ACHN (cell line): ENCODE measurements around the gene HES4.
"Not testable (repeated sequence)": the region's sequence is repeated elsewhere in the genome, so short reads cannot be mapped to it uniquely, and the experiment has no call there.

Source experiments
- DNase-seq: peaks from one replicate; pipeline ENCODE4 v3.0.0-alpha.2; 2015
- in situ Hi-C: cut with HindIII; loops from 2 replicates; pipeline ENCODE4 v1.10.0; 2017; ENCODE audit warnings: low sequenced_read_pairs, low pct_ligation_motif_present, low pct_unique_long_range_greater_than_20kb

Gene HES4

DNA sequence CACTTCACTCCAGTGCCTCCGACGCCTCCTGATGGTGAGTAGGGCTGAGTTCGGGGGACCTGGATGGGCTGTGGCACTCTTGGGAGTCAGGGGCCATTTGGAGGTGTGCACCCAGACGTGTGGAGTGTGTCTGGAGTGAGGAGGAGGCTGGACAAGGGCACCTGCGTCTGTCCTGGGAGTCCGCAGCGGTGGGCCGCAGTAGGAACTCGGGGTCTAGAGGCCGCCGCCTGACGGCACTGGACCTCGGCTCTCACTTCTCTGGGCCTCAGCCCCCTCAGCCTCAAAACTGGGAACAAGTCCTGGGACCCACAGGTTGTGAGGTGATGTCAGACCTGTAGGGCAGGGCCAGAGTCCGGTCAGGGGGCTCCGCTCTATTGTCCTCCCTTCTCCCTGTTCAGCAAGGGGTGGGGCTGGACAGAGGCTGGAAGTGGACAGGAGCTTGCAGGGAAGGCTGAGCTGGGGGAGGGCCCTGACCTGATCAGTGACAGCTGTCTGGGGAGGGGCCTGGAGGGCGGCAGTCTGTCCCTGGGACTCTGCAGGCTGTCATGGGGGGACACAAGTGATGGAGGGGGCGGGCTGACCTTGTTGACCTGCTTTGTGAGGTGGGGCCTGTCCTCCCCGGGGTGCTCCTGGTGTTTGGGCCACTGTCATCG lies 35.5 kb upstream of the HES4 start:
- in situ Hi-C loops: no loop called here

GRCh38 chr1:1034439-1034781 lies 34.5 kb upstream of the HES4 start:
- in situ Hi-C loops: no loop called here
- DNase-seq: no peak

More for the DNA sequence above, 35.5 kb upstream of the HES4 start:
- DNase-seq: no peak

- no peak for DNase-seq
- in situ Hi-C loops: no loop called here
Measured at GRCh38 chr1:1033731-1034438, 34.0 kb upstream of the HES4 start.

DNA sequence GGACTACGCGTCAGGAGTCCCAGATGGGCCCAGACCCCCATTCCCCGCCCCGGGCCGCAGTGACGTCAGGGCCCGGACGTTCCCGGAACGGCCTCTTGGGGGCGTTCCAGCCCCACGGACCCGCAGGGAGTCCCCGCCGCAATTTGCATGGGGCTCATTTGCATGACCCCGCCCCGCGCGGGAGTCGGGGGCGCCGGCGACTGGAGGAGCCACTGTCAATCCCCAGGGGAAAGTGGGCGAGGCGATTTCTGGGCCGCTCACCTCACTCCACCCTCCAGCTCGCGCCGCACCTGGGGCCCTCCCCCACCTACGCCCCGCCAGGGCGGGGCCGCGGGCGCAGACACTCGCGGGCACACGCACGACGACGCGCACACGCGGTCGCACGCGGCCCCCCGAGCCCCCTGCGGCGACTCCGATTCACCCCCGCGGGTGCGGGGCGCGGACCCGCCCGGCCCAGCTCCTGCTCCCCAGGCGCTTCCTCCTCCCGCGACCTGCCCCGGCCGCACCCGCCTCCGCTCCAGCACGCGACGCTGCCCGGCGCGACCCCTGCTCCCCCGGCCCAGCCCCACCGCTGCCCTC lies 33.2 kb upstream of the HES4 start:
- no peak for DNase-seq
- in situ Hi-C loops: no loop called here

DNA sequence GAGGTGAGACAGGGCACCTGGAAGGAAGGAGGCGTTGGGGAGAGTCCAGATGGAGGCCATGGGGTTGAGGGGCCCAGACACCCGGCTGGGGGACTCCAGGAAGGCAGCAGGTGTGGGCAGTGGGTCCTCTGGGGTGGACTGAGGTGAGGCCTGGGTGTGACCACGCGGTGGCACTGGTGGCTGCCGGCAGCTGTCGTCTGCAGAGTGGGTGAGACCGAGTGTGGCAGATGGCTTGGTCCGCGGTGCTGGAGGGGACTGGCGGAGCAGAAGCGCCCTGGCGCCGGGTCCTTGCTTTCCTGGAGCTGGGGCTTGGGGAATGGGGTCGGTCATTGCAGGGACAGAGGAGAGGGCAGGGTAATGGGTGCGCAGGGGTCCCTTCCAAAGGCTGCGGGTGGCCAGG lies 32.5 kb upstream of the HES4 start:
- in situ Hi-C loops: no loop called here
- no peak for DNase-seq

DNA sequence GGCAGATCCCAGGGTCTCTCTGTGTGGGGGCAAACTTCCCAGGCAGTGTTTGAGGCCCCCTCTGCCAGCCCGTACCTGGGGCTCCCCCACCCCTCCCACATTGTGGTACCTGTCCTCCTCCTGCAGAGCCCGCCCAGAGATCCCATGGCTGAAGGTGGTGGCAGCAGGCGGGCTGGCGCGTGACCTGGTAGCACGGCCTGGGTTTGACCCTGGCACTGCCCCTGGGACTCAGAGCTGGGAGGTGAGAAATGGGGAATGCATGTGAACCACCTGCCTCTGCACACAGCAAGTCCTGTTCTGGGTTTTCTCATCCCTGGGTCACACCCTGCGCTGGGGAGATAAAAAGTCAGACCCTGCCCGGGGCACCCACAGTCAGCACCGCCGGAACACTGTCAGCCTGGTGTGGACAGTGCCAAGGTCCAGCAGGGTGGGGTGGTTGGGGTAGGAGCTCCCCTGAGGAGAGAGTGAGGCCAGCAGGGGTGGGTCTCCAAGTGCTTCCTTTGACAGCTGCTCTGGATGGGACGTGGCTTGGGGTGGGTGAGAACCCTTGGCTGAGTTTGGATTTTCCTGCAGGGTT lies 31.9 kb upstream of the HES4 start:
- DNase-seq: no peak
- in situ Hi-C loops: no loop called here

DNA sequence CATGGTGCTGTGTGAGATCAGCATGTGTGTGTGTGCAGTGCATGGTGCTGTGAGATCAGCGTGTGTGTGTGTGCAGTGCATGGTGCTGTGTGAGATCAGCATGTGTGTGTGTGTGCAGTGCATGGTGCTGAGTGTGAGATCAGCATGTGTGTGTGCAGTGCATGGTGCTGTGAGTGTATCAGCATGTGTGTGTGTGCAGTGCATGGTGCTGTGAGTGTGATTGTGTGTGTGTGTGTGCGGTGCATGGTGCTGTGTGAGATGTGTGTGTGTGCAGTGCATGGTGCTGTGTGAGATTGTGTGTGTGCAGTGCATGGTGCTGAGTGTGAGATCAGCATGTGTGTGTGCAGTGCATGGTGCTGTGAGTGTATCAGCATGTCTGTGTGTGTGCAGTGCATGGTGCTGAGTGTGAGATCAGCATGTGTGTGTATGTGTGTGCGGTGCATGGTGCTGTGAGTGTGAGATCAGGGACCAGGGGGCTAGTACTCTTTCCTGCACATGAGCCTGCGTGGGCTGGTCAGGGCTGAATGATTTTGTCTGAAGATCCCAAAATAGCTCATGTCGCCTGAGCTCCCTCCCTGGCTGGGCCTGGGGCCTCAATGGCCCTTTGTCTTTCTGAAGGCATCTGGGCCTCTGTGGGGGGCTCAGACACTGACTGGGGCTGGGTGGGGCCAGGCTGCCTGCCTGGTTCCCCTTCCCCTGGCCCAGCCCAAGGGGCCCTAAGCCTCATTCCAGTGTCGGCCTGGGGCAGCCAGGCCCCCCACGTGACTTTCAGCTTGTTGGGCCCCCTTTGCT lies 31.2 kb upstream of the HES4 start:
- DNase-seq, in situ Hi-C loops: not testable (repeated sequence)

- in situ Hi-C loops: no loop called here
- DNase-seq: no peak
Measured at GRCh38 chr1:1027791-1028190, 27.9 kb upstream of the HES4 start.

DNA sequence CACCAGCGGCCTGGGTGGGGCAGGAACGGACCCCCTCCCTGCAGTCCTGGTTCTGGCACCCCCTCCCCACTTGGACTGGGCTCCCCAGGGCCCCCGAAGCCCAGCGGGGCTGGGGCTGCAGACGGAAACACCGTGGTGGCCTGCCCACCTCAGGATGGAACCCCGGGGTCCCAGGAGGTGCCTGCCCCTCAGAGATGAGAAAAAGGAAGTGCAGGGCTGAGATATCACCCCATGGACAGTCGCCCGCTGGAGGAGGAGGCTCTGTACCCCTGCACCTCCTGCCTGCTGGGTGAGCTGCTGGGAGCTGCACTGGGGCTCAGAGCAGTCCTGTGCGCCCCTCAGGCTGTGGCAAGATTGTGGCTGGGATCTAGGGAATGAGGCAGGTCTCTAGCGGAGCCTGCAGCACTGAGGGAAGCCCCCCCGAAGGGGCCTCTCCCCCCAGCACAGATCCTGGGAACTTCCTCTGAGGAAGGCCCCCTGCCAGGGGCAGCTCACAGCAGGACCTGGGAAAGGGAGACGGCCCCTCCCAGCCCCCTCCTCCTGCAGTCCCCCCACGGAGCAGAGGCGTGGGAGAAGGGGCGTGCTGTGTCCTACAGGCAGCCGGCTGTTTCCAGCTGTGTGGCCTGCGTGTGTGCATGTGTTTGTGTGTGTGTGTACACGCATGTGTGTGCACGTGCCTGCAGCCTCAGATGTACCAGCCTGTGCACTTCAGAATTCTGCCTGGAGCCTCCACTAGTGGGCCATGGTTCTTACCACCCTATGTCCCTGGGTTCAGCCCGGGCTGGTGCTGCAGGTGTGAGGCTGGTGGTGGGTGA lies 26.9 kb upstream of the HES4 start:
- no peak for DNase-seq
- in situ Hi-C loops: no loop called here

- no peak for DNase-seq
- in situ Hi-C loops: no loop called here
Measured at GRCh38 chr1:1025730-1026129, 25.8 kb upstream of the HES4 start.

GRCh38 chr1:1024771-1025699 lies 25.1 kb upstream of the HES4 start:
- in situ Hi-C loops: no loop called here
- DNase-seq: peak; percentile 85

GRCh38 chr1:1024149-1024770 lies 24.4 kb upstream of the HES4 start:
- DNase-seq: no peak
- in situ Hi-C loops: no loop called here

DNA sequence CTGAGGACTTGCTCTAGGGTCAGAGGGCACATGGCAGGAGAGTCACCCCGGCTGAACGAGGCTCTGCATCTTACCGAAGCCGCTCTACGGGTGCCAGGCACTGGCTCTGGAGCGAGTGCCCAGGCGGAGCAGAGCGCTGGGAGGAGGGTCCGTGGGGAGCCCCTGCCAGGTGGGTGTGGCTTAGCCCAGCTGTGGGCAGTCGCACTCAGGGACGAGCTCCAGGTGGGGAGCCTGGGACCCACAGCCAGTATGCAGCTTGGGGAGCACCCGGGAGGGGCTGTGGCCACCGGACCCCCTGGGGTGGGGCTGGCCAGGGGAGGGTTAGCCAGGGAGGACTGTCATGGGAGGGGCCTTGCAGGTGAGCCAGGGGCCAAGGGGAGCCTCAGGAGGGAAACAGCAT lies 23.8 kb upstream of the HES4 start:
- DNase-seq: no peak
- in situ Hi-C loops: no loop called here

DNA sequence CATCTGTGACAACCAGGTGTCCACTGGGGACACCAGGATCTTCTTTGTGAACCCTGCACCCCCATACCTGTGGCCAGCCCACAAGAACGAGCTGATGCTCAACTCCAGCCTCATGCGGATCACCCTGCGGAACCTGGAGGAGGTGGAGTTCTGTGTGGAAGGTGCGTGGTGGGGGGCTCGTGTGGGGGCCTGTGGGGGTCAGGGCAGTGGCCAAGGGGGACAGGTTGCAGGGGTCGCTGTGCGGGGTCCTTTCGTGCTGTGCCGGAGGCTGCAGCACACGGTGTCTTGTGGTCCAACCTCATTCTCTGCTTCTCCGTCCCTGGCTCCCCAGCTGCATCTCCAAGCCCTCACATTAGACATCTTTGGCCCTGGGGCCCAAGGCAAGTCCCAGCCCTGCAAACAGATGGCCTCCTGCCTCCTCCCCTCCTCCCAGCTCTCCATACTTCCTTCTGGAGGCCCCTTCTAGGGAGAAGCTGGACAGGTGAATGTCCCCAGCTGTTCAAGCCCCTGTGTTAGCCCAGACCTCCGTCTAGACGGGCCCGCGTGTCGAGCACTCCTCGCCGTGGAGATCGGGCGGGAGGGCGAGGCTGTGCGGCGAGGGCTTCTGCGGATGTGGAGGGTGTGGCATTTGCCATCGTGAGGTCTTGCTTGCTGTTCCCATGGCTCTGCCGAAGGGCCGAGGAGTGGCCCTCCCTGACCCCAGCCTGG lies 22.6 kb upstream of the HES4 start:
- DNase-seq: no peak
- in situ Hi-C loops: no loop called here

DNA sequence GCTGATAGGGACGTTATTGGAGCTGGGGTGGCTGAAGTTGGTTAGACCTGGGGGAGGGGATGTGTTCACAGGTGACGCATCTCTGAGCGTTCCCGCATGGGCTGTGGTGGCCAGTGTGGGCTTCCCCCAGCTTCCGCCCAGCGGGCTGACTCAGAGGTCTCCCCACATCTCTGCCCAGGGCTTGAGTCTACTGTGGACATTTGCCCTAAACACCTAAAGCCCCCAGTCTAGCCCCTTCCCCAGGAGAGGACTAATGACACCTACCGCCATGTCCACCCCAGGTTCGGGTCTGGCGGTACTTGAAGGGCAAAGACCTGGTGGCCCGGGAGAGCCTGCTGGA lies 22.0 kb upstream of the HES4 start:
- in situ Hi-C loops: no loop called here
- DNase-seq: peak; percentile 78
